NCI-H226 (cell line): ENCODE results near the gene SMYD3.

Experiments used
- DNase-seq: peaks from one replicate; pipeline ENCODE4 v3.0.0-alpha.2; 2015

SMYD3 gene

GRCh38 chr1:246267426-246267825 is 239.7 kb downstream of the SMYD3 start:
- no peak for DNase-seq

DNA sequence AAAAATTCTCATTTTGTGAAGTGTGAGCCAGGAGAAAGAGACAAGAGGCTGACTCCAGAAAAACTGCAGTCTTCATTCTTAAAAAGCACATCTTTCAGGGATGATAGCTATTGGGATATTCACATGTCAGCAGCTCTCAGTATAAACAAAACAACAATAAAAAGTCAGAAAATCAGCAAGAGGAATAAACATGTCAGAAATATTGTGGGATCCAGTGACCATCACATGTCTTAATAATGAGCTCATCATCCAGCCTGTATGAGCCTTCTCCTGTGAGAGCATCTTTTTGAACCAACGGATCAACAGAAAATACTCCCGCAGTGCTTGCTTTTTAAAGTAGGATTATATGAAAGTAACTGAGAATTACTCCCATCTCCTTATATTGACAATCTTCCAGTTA is 241.6 kb downstream of the SMYD3 start:
- no peak for DNase-seq

DNA sequence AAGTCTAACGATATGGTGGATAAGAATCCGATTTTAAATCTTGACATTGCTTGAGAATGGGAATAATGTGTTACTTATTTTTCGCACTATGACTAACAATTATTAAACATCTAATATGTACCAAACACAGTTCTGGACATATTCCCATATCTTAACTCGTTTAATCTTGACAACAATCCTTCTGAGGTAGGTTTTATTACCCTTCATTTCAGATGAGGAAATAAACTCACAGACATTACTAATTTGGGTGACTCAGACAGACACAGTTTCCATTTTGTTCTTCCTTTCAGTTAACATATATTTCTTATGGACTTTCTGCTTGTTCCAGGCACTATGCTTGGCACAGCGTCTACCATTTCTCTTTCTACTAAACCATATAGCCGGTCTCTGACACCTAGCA is 244.8 kb downstream of the SMYD3 start:
- DNase-seq, result no peak

GRCh38 chr1:246261639-246262038 is 245.4 kb downstream of the SMYD3 start:
- no peak for DNase-seq

DNA sequence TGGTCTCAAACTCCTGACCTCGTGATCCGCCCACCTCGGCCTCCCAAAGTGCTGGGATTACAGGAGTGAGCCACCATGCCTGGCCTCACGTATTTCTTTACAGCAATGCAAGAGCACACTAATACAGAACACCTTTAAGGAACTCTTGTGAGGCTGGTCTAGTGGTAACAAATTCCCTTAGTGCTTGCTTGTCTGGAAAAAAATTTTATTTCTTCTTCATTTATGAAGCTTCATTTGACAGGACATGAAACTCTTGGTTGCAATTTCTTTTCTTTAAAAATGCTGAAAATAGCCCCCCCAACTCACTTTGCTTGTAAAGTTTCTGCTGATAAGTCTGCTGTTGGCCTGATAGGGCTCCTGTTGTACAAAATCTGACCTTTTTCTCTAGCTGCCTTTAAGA is 248.8 kb downstream of the SMYD3 start:
- DNase-seq, result no peak

DNA sequence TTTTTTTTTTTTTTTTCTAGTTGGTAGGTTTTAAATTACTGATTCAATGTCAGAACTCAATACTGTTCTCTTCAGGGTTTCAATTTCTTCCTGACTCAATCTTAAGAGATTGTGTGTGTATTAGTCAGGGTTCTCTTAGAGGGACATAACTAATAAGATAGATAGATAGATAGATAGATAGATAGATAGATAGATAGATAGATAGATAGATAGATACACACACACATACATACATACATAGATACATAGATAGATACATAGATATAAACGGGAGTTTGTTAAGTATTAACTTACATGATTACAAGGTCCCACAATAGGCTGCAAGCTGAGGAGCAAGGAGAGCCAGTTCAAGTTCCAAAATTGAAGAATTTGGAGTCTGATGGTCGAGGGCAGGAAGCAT is 251.3 kb downstream of the SMYD3 start:
- no peak for DNase-seq

GRCh38 chr1:246254854-246255253 is 252.2 kb downstream of the SMYD3 start:
- DNase-seq, result no peak

DNA sequence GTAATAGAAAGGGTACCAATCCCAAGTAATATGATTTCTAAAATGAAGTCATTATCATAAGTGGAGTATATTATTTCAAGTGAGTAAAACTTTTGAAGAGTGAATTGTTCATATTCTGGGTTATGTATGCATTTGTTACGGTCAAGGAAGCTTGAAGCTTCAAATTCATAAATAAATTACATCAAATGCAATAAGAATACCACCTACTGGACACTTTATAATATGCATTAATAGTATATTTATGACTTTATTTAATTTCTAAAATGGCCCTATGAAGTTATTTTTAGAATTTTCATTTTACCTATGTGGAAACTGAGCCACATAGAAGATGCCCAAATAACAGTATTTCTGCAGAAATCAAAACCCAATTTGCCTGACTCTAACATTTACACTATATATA is 260.6 kb downstream of the SMYD3 start:
- DNase-seq, result no peak

GRCh38 chr1:246245541-246245940 is 261.5 kb downstream of the SMYD3 start:
- DNase-seq, result no peak

GRCh38 chr1:246232126-246232525 is 275.0 kb downstream of the SMYD3 start:
- DNase-seq, result no peak

DNA sequence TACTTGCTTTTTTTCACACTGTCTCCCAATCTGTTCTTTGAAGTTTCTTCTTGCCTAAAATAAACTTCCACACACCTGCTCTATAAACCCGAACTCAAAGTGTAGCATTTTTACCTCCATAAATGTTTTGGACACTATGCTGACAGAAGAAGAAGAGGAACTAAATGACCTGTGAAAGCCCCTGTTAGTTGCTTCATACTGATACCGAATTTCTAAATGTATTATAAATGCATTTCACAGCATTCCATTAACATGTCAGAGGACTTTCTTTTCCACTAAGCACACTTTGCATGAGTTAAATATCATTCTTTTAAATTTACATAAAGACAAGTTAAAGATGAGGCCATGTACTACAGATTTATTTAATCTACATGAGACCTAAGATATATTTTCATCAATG is 281.0 kb downstream of the SMYD3 start:
- DNase-seq, result no peak

GRCh38 chr1:246221485-246222255 is 285.4 kb downstream of the SMYD3 start:
- no peak for DNase-seq

DNA sequence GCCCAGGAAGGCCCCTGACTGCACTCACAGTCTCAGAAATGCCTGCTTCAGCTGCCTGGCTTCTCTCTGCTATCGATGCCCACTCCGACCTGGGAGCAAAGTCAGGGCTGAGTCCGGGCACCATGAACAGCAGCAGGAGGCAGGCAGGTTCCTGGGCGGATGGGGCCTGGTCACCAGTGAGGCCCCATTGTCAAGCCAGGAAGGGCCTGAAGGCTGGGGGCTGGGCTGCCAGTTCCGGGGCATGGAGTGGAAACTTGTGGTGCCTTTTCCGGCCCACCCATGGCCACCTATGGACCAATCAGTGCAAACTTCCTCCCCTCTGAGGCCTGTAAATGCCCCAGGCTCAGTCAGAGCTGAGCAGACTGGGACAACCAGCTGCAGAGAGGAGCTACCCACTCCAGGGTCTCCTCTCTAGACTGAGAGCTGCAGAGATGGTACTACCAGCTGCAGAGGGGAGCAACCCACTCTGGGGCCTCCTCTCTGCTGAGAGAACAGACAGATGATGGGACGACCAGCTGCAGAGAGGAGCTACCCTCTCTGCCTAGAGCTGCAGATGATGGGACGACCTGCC is 286.5 kb downstream of the SMYD3 start:
- DNase-seq, result no peak

- no peak for DNase-seq
Observed at GRCh38 chr1:246219508-246220030, 287.5 kb downstream of the SMYD3 start.

- DNase-seq, result no peak
Observed at GRCh38 chr1:246218686-246219085, 288.4 kb downstream of the SMYD3 start.

DNA sequence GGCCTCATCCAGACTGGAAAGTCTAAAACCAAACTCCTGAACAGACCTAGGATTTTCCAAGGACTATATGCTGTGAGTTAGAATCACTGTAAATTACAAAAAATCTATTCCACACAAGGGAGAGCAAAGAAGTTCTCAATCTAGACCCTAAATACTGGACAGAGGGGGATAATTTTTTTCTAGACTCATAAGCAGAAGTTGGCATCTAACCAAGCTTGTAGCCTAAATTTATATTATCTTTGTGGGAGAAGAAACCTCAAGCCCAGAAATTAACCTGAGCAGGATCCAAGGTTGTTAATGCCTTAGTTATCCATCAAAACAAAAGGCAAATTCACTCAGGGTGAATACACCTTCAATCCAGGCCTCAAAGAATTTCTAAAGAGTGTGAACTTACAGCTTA is 290.2 kb downstream of the SMYD3 start:
- no peak for DNase-seq

GRCh38 chr1:246215510-246215903 is 291.6 kb downstream of the SMYD3 start:
- no peak for DNase-seq

DNA sequence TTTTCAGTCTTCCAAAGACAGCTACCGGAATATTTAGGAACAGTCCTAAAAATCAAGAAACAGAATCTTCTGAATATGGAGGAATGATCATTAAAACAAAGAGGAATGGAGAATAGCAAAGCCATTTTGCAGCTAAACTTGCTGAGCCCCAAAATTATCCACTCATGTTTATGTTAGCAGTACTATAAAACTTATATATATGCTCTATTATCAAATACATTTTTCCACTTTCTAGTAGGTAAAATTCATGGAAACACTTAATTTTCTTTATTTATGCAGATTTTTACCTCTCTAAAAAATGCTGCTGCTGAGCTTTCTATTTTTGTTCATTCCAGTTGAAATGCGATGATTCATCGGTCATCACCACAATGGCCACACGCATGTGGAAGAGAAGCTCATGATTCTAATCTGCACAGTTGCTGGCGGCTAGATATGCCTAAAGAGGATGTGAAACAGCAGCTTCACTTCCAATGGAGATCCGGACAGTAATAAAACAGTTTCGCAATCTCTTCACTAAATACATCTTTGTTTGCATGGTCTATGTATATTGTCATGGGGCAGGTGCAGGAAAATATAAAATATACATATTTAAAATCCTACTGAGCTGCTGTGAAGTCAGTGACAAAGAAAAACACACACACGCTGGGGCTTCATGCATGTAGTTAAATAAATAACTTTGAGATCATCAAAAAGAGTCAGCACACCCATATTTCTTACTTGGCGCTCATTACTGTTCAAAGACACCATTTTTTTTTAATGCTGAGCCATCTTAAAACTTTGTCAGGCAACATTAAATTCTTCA is 292.2 kb downstream of the SMYD3 start:
- peak; percentile 93 for DNase-seq

GRCh38 chr1:246213947-246214346 is 293.1 kb downstream of the SMYD3 start:
- no peak for DNase-seq

DNA sequence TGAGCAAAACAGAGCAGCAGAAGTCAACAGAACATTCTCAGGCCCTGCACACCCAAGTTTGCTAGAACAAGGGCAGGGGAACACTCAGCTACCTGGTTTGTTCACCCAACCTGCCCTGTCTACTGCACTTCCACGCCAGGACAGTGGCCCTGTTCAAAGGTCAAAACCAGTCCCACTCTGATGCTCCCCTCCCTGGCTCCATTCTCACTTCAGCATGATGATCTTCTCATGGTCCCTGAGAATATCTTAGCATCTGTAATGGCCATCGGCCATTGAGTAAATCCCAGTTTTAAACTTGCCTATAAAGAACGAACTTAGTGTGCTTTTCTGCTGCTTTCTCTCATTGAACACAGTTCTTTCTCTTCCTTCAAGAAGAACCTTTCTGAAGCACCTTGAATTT is 293.6 kb downstream of the SMYD3 start:
- DNase-seq, result no peak

DNA sequence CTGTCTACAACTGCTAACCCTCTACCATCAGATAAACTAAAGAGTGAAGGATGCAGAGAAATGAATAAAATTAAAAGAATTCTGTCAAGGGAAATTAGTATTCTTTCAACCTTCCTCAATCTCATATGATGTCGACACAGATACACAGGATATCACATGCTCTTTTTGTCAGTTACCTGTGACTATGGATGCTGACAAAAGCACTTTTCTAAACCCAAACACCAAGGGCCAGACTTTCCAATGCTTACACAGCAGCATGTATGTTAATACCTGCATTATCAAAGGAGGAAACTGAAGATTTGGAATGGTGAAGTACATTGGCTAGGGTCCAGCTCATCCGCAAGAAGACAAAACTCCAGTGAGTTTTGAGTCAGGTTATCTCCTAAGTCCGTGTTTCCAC is 294.0 kb downstream of the SMYD3 start:
- DNase-seq, result no peak

DNA sequence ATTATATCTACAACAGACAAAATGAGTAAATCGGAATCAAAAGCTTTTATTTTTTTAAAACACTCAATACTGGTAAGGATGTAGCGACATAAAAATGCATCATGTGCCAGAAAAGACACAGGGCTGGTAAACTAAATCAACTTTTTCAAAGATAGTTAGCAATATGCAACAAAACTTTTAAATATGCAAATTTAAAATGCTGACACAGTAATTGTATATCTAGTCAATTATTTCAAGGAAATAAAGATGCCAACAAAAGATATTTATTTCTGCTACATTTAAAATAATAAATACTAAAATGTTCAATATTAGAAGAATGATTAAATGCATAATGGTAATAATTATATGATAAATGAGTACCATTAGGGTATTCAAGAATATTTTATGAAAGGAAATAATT is 295.1 kb downstream of the SMYD3 start:
- no peak for DNase-seq

DNA sequence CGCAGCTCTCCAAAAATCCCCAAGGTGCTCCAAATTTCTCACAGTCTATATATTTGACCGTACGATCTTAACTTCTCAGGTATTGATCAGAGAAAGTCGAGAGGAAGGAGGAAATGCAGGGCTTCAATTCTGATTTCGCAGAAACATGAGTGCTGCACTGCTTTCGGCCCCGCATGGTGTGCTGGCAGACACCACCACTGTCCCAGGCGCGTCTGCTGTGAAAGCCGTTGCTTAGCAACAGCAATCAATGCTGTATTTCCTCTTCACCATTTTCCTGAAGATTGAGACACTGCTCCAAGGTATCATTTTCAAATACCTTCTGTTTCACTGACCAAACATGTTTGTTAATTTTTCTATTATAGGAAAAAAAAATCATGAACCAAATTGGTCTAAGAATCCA is 296.3 kb downstream of the SMYD3 start:
- no peak for DNase-seq

GRCh38 chr1:246208105-246208504 is 299.0 kb downstream of the SMYD3 start:
- DNase-seq, result no peak
